Right renal cortex interstitium (tissue), 3 donors: ENCODE measurements around the gene C1orf146. TPM values are rescaled to one million over a fixed set of nuclear protein-coding genes. Genes with fewer than 3 reads are reported as not detected.
"Not testable (repeated sequence)": the region's sequence is repeated elsewhere in the genome, so short reads cannot be mapped to it uniquely, and the experiment has no call there.

Experiments used
- DNase-seq, 3 donors: peaks; one replicate each; pipeline ENCODE4 v3.0.0-alpha.2; 2013; ENCODE audit warnings: low read depth in 3 of 3, low spot score in 2 of 3
- polyA plus RNA-seq, 3 donors: library from polyadenylated mRNA; unstranded; fragments of 120-200 nt; gene quantifications; one replicate each; pipeline ENCODE4 v1.2.1, GENCODE V29; 2013; ENCODE audit not compliant: insufficient read length in 3 of 3

The C1orf146 gene
- polyA plus RNA-seq = under 1 TPM in 2 of 3 donors, not detected in 1; 0.19 to 0.25 TPM

- DNase-seq = no peak
These were observed at the start of gene C1orf146 for GRCh38 chr1:92217721-92218120. Gene C1orf146 (plus strand): TSS chr1:92217915. CDS start chr1:92231421, 13,506 bp downstream.

- DNase-seq = no peak
These were observed 49.1 kb upstream of the C1orf146 start for GRCh38 chr1:92168657-92169056.

- DNase-seq = no peak
These were observed 48.3 kb upstream of the C1orf146 start for GRCh38 chr1:92169214-92170005.

- no peak for DNase-seq
These were observed 33.1 kb upstream of the C1orf146 start for GRCh38 chr1:92184632-92185031.

- no peak for DNase-seq
These were observed 31.6 kb upstream of the C1orf146 start for GRCh38 chr1:92186081-92186480.

GRCh38 chr1:92188436-92189255 is 29.1 kb upstream of the C1orf146 start:
- no peak for DNase-seq

- DNase-seq = no peak
These were observed 26.0 kb upstream of the C1orf146 start for GRCh38 chr1:92191726-92192125.

GRCh38 chr1:92192246-92192645 is 25.5 kb upstream of the C1orf146 start:
- DNase-seq = no peak

- no peak for DNase-seq
These were observed 23.2 kb upstream of the C1orf146 start for GRCh38 chr1:92194511-92194910.

GRCh38 chr1:92201973-92202372 is 15.7 kb upstream of the C1orf146 start:
- DNase-seq = no peak

GRCh38 chr1:92203105-92203504 is 14.6 kb upstream of the C1orf146 start:
- no peak for DNase-seq

GRCh38 chr1:92210701-92211100 is 7.0 kb upstream of the C1orf146 start:
- DNase-seq = no peak

GRCh38 chr1:92211166-92211565 is 6.5 kb upstream of the C1orf146 start:
- no peak for DNase-seq

- no peak for DNase-seq
These were observed 844 bp downstream of the C1orf146 start for GRCh38 chr1:92218559-92218958.

GRCh38 chr1:92219028-92219427 is 1.3 kb downstream of the C1orf146 start:
- no peak for DNase-seq

- no peak for DNase-seq
These were observed 10.7 kb downstream of the C1orf146 start for GRCh38 chr1:92228401-92228800.

- DNase-seq = no peak
These were observed 13.0 kb downstream of the C1orf146 start for GRCh38 chr1:92230736-92231135.

GRCh38 chr1:92240034-92240433 is 22.3 kb downstream of the C1orf146 start:
- no peak for DNase-seq

GRCh38 chr1:92244376-92244775 is 26.7 kb downstream of the C1orf146 start:
- DNase-seq = no peak

- not testable (repeated sequence) for DNase-seq
These were observed 37.0 kb downstream of the C1orf146 start for GRCh38 chr1:92254714-92255113.

- DNase-seq = no peak
These were observed 41.6 kb downstream of the C1orf146 start for GRCh38 chr1:92259350-92259749.

- no peak for DNase-seq
These were observed 44.8 kb downstream of the C1orf146 start for GRCh38 chr1:92262516-92262915.
